Ovary (tissue), 3 donors: ENCODE results near the gene PSPC1.

Experiments
- CTCF ChIP-seq, 3 donors: fragments of 450-650 bp in 2 of 3; fragments of 200-600 bp in 1 of 3; IDR thresholded peaks; one replicate each; pipeline versions ENCODE4 v1.5.1 to v1.8.0; 2016 to 2022; ENCODE audit warnings: antibody characterized with exemption in 3 of 3, mild to moderate bottlenecking in 1 of 3
- EP300 ChIP-seq: sonication (generic); formaldehyde crosslinking; IDR thresholded peaks from one replicate; pipeline ENCODE4 v1.6.1; 2017; ENCODE audit warnings: antibody characterized with exemption
- POLR2A ChIP-seq: fragments of 450-650 bp; IDR thresholded peaks from one replicate; pipeline ENCODE4 v1.6.1; 2017; ENCODE audit warnings: antibody characterized with exemption, mild to moderate bottlenecking, moderate library complexity
- donor health status: DM: no; HTN: no; CAD: no.

GRCh38 chr13:19763618-19764017, 19.1 kb downstream of the PSPC1 start:
- TF ChIP-seq CTCF (IDR thresholded peaks at IDR 0.05) (no peak), POLR2A (no peak), EP300 (no peak)
